Measurements from ENCODE around the gene ZNF737.
"Not testable (repeated sequence)": the region's sequence is repeated elsewhere in the genome, so short reads cannot be mapped to it uniquely, and the experiment has no call there.

The ZNF737 gene

DNA sequence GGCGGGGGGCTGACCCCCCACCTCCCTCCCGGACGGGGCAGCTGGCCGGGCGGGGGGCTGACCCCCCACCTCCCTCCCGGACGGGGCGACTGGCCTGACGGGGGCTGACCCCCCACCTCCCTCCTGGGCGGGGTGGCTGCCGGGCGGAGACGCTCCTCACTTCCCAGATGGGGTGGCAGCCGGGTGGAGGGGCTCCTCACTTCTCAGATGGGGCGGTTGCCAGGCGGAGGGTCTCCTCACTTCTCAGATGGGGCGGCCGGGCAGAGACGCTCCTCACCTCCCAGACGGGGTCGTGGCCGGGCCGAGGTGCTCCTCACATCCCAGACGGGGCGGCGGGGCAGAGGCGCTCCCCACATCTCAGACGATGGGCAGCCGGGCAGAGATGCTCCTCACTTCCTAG lies 35.3 kb downstream of the ZNF737 start:
- not testable (repeated sequence) for H3K36me3 ChIP-seq (ENCODE audit: insufficient read depth, low read length); H3F3A ChIP-seq (ENCODE audit: insufficient read depth, low read length); H3K9ac ChIP-seq (ENCODE audit: low read length); H3K4me1 ChIP-seq (ENCODE audit: insufficient read depth, low read length, severe bottlenecking); H3K9me3 ChIP-seq (ENCODE audit: low read length); H3K79me2 ChIP-seq (ENCODE audit: insufficient read depth, low read length); H4K20me1 ChIP-seq (ENCODE audit: insufficient read depth, low read length); H3K27me3 ChIP-seq (ENCODE audit: insufficient read depth, low read length); H2AFZ ChIP-seq (ENCODE audit: low read length); H3K4me2 ChIP-seq (ENCODE audit: low read length); H3K27ac ChIP-seq (ENCODE audit: low read depth, low read length, poor library complexity, severe bottlenecking); H3K9me2 ChIP-seq (ENCODE audit: low read depth, low read length); H3K4me3 ChIP-seq (ENCODE audit: low read depth, low read length, poor library complexity, severe bottlenecking)

DNA sequence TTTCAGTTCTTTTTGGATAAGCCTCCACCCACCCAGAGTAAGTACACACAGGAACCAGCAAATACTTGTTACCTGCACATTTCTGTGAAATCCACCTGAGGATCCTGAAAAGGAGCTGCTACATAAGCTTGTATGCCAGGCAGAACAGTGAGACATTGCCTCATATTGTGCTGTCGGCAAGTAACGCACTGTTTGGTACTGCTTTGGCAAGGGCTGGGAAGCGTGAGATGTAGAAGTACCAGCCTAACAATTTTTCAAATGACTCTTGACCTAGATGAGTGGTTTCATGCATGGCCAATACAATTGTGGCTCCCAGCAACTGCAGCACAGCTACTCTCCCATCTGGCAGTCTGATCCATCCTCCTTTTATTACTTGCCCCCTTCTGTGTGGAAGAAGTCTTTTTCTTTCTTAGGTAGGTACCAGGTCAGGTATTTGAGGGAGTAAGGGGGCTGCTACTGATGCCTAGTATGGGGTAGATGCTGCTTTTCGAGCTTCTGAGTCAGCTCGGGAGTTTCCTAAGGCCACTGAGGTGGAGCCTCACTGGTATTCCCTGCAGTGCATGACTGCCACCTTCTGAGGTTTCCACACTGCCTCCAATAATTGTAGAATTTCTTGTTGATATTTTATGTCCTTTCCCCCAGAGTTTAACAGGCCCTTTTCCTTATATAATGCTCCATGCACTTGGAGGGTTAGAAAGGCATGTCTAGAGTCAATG lies 52.2 kb downstream of the ZNF737 start:
- Histone ChIP-seq H3K79me2 (ENCODE audit: insufficient read depth, low read length) (no peaks in the 10 kb centered on the region), H3K27me3 (ENCODE audit: insufficient read depth, low read length) (no peaks in the 10 kb centered on the region)

DNA sequence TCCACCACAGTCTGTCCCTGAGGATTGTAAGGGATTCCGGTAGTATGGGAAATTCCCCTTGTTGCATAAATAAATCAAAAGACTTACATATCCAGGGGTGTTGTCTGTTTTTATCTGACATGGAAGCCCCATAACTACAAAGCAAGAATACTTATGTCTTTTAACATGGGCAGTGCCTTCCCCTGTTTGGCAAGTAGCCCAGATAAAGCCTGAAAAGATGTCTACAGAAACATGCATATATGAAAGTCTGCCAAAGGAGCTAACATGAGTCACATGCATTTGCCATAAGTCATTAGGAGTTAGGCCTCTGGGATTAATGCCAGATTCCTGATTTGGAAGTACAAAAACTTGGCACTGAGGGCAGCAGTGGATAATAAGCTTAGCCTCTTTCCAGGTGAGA lies 62.1 kb downstream of the ZNF737 start:
- no peak overlapping the region for H2AFZ ChIP-seq (ENCODE audit: low read length)
- H3K27me3 ChIP-seq (ENCODE audit: insufficient read depth, low read length): no peaks in the 10 kb centered on the region
- H3F3A ChIP-seq (ENCODE audit: insufficient read depth, low read length): no peaks in the 10 kb centered on the region
- no peak overlapping the region for H3K9ac ChIP-seq (ENCODE audit: low read length)
- no peaks in the 10 kb centered on the region for H4K20me1 ChIP-seq (ENCODE audit: insufficient read depth, low read length)
- H3K27ac ChIP-seq (ENCODE audit: low read depth, low read length, poor library complexity, severe bottlenecking): no peak overlapping the region
- H3K9me3 ChIP-seq (ENCODE audit: low read length): no peaks in the 10 kb centered on the region; the same call in 1 of the 2 replicates
- no peaks in the 10 kb centered on the region for H3K9me2 ChIP-seq (ENCODE audit: low read depth, low read length)
- H3K4me2 ChIP-seq (ENCODE audit: low read length): no peak overlapping the region
- no peaks in the 10 kb centered on the region for H3K36me3 ChIP-seq (ENCODE audit: insufficient read depth, low read length)
- TF ChIP-seq, protein P1, sequence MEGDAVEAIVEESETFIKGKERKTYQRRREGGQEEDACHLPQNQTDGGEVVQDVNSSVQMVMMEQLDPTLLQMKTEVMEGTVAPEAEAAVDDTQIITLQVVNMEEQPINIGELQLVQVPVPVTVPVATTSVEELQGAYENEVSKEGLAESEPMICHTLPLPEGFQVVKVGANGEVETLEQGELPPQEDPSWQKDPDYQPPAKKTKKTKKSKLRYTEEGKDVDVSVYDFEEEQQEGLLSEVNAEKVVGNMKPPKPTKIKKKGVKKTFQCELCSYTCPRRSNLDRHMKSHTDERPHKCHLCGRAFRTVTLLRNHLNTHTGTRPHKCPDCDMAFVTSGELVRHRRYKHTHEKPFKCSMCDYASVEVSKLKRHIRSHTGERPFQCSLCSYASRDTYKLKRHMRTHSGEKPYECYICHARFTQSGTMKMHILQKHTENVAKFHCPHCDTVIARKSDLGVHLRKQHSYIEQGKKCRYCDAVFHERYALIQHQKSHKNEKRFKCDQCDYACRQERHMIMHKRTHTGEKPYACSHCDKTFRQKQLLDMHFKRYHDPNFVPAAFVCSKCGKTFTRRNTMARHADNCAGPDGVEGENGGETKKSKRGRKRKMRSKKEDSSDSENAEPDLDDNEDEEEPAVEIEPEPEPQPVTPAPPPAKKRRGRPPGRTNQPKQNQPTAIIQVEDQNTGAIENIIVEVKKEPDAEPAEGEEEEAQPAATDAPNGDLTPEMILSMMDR (IDR thresholded peaks at IDR 0.05; ENCODE audit: low read length): no peak
- no peaks in the 10 kb centered on the region for H3K79me2 ChIP-seq (ENCODE audit: insufficient read depth, low read length)
- no peaks in the 10 kb centered on the region for H3K4me1 ChIP-seq (ENCODE audit: insufficient read depth, low read length, severe bottlenecking)
- no peak overlapping the region for H3K4me3 ChIP-seq (ENCODE audit: low read depth, low read length, poor library complexity, severe bottlenecking)

More for the DNA sequence above, 52.2 kb downstream of the ZNF737 start:
- Histone ChIP-seq H3K36me3 (ENCODE audit: insufficient read depth, low read length) (no peaks in the 10 kb centered on the region), H3K9me3 (ENCODE audit: low read length) (no peaks in the 10 kb centered on the region), H3K27ac (ENCODE audit: low read depth, low read length, poor library complexity, severe bottlenecking) (no peak overlapping the region), H3K4me2 (ENCODE audit: low read length) (no peak overlapping the region), H3K4me3 (ENCODE audit: low read depth, low read length, poor library complexity, severe bottlenecking) (no peak overlapping the region), H3K9ac (ENCODE audit: low read length) (no peak overlapping the region), H2AFZ (ENCODE audit: low read length) (no peak overlapping the region), H3K9me2 (ENCODE audit: low read depth, low read length) (no peaks in the 10 kb centered on the region), H3K4me1 (ENCODE audit: insufficient read depth, low read length, severe bottlenecking) (no peaks in the 10 kb centered on the region), H3F3A (ENCODE audit: insufficient read depth, low read length) (no peaks in the 10 kb centered on the region), H4K20me1 (ENCODE audit: insufficient read depth, low read length) (no peaks in the 10 kb centered on the region)
- no peak for TF ChIP-seq EZH2 (IDR thresholded peaks at IDR 0.05; ENCODE audit: borderline replicate concordance, low read length)
- TF ChIP-seq, protein P1 (IDR thresholded peaks at IDR 0.05; ENCODE audit: low read length): no peak
